ENCODE results near the gene PLEK. TPM values are rescaled to one million over a fixed set of nuclear protein-coding genes. Genes with fewer than 3 reads are reported as not detected.
"Not testable (repeated sequence)": the region's sequence is repeated elsewhere in the genome, so short reads cannot be mapped to it uniquely, and the experiment has no call there.

The PLEK gene
- total and polyA plus RNA-seq, 9 of the 15 experiments (the other 6 are each of a cell fraction or from before 2014, with no cell fraction given), result 0.14 to 1.2 (median 0.36) TPM

DNA sequence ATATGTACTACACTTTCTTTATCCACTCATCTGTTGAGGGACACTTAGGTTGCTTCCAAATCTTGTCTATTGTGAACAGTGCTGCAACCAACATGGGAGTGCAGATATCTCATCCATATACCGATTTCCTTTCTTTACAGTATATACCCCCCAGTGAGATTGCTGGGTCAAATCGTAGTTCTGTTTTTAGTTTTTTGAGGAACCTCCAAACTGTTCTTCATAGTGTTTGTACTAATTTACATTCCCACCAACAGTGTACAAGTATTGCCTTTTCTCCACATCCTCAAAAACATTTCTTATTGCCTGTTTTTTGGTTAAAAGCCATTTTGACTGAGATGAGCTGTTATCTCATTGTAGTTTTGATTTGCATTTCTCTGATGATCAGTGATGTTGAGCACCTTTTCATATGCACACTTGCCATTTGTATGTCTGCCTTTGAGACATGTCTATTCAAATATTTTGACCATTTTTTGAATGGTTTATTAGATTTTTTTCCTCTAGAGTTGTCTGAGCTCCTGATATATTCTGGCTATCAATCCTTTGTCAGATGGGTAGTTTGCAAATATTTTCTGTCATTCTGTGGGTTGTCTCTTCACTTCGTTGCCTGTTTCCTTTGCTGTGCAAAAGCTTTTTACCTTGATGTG, 12.2 kb downstream of the PLEK start (continued):
- TF ChIP-seq NFXL1 (CRISPR knock-in tag; IDR thresholded peaks at IDR 0.05) (no peak), PHF20 (IDR thresholded peaks at IDR 0.05; ENCODE audit: partially characterized antibody) (no peak), XRCC4 (IDR thresholded peaks at IDR 0.05; ENCODE audit: extremely low read depth, insufficient read depth, insufficient read length) (no peak), STAT5A (IDR thresholded peaks at IDR 0.05; ENCODE audit: borderline replicate concordance, low read length) (no peak), MCM7 (IDR thresholded peaks at IDR 0.05) (no peak), MYC (IDR thresholded peaks at IDR 0.05; ENCODE audit: low read depth, low read length) (no peak), MYC (CRISPR knock-in tag; IDR thresholded peaks at IDR 0.05; ENCODE audit: borderline replicate concordance, low read depth) (no peak), NR2F6 (CRISPR knock-in tag; IDR thresholded peaks at IDR 0.05) (no peak)
- TF ChIP-seq, protein P1, sequence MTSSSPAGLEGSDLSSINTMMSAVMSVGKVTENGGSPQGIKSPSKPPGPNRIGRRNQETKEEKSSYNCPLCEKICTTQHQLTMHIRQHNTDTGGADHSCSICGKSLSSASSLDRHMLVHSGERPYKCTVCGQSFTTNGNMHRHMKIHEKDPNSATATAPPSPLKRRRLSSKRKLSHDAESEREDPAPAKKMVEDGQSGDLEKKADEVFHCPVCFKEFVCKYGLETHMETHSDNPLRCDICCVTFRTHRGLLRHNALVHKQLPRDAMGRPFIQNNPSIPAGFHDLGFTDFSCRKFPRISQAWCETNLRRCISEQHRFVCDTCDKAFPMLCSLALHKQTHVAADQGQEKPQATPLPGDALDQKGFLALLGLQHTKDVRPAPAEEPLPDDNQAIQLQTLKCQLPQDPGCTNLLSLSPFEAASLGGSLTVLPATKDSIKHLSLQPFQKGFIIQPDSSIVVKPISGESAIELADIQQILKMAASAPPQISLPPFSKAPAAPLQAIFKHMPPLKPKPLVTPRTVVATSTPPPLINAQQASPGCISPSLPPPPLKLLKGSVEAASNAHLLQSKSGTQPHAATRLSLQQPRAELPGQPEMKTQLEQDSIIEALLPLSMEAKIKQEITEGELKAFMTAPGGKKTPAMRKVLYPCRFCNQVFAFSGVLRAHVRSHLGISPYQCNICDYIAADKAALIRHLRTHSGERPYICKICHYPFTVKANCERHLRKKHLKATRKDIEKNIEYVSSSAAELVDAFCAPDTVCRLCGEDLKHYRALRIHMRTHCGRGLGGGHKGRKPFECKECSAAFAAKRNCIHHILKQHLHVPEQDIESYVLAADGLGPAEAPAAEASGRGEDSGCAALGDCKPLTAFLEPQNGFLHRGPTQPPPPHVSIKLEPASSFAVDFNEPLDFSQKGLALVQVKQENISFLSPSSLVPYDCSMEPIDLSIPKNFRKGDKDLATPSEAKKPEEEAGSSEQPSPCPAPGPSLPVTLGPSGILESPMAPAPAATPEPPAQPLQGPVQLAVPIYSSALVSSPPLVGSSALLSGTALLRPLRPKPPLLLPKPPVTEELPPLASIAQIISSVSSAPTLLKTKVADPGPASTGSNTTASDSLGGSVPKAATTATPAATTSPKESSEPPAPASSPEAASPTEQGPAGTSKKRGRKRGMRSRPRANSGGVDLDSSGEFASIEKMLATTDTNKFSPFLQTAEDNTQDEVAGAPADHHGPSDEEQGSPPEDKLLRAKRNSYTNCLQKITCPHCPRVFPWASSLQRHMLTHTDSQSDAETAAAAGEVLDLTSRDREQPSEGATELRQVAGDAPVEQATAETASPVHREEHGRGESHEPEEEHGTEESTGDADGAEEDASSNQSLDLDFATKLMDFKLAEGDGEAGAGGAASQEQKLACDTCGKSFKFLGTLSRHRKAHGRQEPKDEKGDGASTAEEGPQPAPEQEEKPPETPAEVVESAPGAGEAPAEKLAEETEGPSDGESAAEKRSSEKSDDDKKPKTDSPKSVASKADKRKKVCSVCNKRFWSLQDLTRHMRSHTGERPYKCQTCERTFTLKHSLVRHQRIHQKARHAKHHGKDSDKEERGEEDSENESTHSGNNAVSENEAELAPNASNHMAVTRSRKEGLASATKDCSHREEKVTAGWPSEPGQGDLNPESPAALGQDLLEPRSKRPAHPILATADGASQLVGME (CRISPR knock-in tag; IDR thresholded peaks at IDR 0.05), result no peak

DNA sequence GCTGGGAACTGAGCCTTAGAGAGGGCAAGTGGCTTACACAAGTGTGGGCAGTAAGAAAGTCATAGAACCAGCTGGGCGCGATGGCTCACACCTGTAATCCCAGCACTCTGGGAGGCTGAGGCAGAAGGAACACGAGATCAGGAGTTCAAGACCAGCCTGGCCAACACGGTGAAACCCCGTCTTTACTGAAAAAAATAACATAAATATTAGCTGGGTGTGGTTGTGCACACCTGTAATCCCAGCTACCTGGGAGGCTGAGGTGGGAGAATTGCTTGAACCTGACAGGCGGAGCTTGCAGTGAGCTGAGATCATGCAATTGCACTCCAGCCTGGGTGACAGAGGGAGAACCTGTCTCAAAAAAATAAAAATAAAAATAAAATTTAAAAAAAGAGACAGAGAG, 13.7 kb downstream of the PLEK start:
- H3K9ac ChIP-seq (ENCODE audit: insufficient read depth in 1 of 2, low read depth in 2 of 2, low read length in 2 of 2); FAIRE-seq; H3K27ac ChIP-seq (ENCODE audit: extremely low read depth, low read depth, low read length); in situ Hi-C loops (cut with MboI); H3K36me3 ChIP-seq (ENCODE audit: control insufficient read depth, insufficient read depth, low read length); H3K4me2 ChIP-seq (ENCODE audit: insufficient read depth, low read length); CTCF ChIA-PET (ENCODE audit: low intra/inter-chr PET ratio); H3K79me2 ChIP-seq (ENCODE audit: control insufficient read depth, insufficient read depth, low read length); POLR2A ChIA-PET; H4K20me1 ChIP-seq (replicated peaks; ENCODE audit: control insufficient read depth, insufficient read depth, low read length); H3K27me3 ChIP-seq (ENCODE audit: control insufficient read depth in 2 of 2, insufficient read depth in 2 of 2, low read length in 2 of 2); DNase-seq (ENCODE audit: extremely low read depth in 1 of 4, low spot score in 3 of 4); ATAC-seq; H3K9me3 ChIP-seq (replicated peaks; ENCODE audit: control insufficient read depth, insufficient read depth, low read depth, low read length); intact Hi-C loops (cut with micrococcal nuclease); H3K9me1 ChIP-seq (ENCODE audit: control insufficient read depth, insufficient read depth, low read length); BruUV-seq (replicated peaks); H3K4me3 ChIP-seq; H2AFZ ChIP-seq (ENCODE audit: low read depth, low read length): not testable (repeated sequence)
- peaks cover 0 to 15% of the 10 kb centered on the region in 2 experiments; a peak in 3 of 5 replicates for H3K4me1 ChIP-seq (replicated peaks in 1 of 2; ENCODE audit: control insufficient read depth in 2 of 2, insufficient read depth in 2 of 2, low read length in 2 of 2)
- WGBS (ENCODE audit: insufficient coverage, low coverage, missing lambda C conversion rate), result 57% methylated on average over 6 of the region's 6 CpGs
